KOPT-K1 (cell line): ENCODE measurements around the gene GCK.

Source experiments
- H3K27ac ChIP-seq: fragments of 200-600 bp; sonication (generic); 2 replicates; pipeline ENCODE4 v1.5.1; 2016; ENCODE audit warnings: antibody characterized with exemption, mild to moderate bottlenecking, low read depth, low read length; ENCODE audit not compliant: poor library complexity, severe bottlenecking
- H3K36me3 ChIP-seq: fragments of 200-600 bp; sonication (generic); 2 replicates; pipeline ENCODE4 v1.5.1; 2017; ENCODE audit warnings: antibody characterized with exemption, mild to moderate bottlenecking, low read length, moderate library complexity; ENCODE audit not compliant: insufficient read depth
- H3K9me3 ChIP-seq: fragments of 200-600 bp; sonication (generic); 2 replicates; pipeline ENCODE4 v1.5.1; 2017; ENCODE audit warnings: antibody characterized with exemption, low read length, mild to moderate bottlenecking; ENCODE audit not compliant: insufficient read depth, poor library complexity, severe bottlenecking

The GCK gene

DNA sequence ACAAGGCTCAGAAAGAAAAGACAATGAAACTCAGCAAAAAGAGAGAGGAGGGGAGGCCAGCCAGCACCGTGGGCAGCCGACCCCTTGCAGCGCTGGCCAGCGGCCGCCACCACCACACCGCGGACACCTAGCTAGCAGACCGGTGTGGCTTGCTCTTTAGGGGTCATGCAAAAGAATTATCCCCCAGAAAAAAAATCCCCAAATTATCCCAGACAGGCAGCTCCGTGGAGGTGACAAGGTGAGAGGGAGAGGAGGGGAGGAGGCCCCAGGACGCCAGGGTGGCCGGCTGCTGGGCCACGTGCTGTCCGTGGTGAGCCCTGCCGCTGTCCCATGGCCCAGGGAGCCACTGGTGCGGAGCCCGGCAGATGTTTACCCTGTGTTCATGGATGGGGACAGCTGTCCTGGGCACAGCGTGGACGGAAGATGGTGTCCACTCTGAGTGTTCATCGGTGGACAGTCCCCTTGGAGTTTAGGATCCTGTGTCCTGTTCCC, 28.0 kb upstream of the GCK start:
- no peak overlapping the region for H3K27ac ChIP-seq
- H3K36me3 ChIP-seq: peaks cover 27% of the 10 kb centered on the region
- no peaks in the 10 kb centered on the region for H3K9me3 ChIP-seq

DNA sequence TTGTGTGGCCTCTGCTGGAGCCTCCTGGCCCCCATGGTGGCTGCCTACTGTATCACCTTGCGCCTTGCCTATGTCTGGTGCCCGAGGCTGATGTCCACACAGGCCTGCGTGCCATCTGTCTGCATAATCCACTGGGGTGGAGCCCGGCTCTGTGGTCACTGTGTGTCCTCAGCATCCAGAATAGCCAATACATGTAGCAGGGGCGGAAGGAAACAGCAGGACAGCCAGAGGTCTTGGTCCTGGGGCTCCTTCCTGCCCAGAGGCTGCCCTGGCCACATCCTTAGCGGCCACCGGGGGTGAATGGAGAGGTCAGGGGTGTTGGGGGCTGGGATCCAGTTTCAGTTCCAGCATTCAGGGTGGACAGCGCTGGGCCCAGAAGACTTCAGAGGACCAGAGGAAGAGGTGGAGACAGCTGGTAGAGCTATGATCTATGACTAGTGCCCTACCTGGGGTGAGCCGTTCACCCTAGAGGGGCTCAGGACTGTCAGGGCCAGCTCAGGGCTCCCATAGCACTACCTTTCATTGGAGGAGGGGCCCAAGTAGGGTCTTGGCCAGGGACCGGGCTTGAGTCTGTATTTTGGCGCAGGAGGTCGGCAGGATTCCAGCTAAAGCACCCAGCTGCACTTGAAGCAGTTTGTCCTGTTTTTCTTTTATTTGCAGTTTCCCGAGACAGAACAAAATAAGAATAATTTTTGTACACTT, 27.4 kb upstream of the GCK start:
- no peaks in the 10 kb centered on the region for H3K9me3 ChIP-seq
- H3K27ac ChIP-seq: no peak overlapping the region
- H3K36me3 ChIP-seq: peaks cover 33% of the 10 kb centered on the region

DNA sequence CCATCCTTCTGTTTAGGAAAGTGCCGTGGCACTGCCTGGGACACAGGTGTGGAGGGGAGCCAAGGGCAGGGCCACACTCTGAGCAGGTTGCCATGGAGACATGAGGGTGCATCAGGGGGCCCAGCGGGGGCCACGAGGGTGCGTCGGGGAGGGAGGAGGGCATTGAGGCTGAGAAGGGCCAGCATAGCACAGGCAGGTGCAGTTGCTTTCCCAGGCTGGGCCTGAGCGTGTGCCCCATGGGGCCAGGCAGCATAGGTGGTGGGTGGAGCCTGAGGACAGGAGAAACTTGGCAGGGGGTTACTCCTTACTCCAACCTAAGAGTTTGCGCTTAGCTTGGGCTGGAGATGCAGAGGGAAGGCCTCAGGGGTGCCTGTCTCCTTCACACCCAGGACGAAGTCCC, 26.8 kb upstream of the GCK start:
- Histone ChIP-seq H3K27ac (no peak overlapping the region), H3K36me3 (peaks cover 40% of the 10 kb centered on the region), H3K9me3 (no peaks in the 10 kb centered on the region)

DNA sequence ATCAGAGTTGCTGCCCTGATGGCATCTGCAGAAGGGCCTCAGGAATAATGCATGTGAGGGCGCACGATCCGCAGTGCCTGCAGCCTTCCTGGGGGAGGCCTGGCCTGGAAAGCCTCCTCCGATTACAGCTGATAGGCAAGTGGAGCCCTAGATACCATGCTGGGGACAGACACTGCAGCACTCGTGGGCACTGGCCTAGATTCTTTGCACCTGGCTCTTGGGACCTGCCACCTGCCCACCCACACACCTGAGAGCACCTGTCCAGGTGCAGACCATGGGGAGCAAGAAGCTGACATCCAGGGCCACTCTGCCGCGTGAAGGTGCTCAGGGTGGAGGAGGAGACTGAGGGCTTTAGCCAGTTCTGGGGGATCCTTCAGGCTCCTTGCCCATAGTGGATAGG, 26.3 kb upstream of the GCK start:
- Histone ChIP-seq H3K9me3 (no peaks in the 10 kb centered on the region), H3K36me3 (peaks cover 45% of the 10 kb centered on the region), H3K27ac (no peak overlapping the region)

DNA sequence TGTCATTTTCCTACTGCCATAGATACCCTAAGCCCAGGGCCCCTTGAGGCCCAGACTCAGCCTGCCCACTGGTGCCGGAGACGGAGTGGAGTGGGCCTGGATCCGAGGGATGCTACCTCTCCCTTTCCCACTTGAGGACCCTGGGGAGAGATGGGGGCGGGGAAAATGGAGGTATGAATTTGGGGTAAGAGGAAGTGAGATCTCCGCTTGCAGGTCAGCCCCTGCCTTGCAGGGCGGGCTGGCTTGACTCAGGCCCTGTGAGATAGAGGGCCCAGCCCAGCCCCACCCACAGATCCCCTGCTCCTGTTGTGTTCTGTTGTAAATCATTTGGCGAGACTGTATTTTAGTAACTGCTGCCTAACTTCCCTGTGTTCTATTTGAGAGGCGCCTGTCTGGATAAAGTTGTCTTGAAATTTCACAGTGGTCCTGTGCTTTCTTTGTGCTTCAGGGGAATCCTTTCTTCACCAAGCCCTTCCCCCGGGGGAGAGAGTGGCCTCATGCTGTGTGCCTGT, 24.7 kb upstream of the GCK start:
- peaks cover 60% of the 10 kb centered on the region for H3K36me3 ChIP-seq
- H3K27ac ChIP-seq: no peak overlapping the region
- H3K9me3 ChIP-seq: no peaks in the 10 kb centered on the region

DNA sequence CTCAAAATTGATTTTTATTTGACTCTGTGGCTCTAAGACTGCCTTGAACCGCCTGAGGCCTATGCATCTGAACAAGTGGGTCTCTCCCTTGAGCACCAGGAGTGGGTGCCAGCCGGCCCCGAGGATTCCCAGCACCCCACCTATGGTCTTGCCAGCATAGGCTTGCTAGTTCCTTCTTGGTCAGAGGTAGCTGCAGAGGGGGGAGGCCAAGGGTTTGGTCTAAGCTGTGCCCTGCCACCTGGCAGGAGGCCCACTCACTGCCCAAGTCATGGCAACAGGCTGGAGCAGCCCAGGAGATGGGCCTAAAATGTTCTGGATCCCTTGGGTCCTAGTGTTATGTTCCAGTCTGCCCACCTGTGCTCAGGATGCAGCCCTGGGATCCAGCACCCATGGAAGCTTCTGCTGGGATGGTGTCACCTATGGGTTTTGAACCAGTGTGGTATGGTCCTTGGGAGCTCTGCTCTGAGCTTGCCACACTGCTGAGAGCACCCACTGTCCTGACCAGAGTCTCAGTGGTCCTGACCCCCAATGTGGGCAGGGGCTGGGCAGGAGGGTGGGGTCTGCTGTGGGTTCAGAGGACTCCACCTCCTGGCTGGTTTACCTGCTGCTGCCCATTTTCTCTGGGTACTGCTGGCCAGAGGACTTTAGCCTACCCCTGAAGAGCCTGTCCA, 24.1 kb upstream of the GCK start:
- no peak overlapping the region for H3K27ac ChIP-seq
- peaks cover 66% of the 10 kb centered on the region for H3K36me3 ChIP-seq
- no peaks in the 10 kb centered on the region for H3K9me3 ChIP-seq

DNA sequence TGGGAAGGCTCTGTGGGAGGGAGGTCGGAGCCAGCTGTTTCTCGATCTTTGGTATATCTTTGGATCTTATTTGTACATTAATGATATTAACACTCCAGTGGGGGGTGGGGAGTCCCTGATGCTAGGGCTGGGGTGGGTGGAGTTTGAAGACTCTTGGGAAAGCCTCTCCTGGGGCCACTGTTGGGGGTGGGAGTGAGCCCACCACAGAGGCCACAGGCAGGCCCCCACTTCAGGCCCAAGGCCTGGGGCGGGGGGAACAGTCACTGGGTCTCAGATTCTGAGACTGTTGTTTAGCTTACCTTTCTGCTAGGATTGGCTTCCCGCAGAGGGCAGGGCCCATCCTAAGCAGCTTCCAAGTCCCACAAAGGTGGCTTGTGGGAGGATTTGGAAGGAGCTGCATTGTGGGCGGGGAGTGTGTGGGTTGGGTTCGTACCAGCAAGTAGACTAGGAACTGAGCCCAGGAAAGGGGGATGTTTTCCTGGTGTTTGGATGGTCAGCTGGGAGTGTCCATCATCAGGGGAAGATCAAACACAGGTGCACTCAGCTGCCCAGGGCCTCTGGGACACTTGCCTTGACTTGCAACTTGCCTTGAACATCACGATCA, 23.4 kb upstream of the GCK start:
- H3K9me3 ChIP-seq: no peaks in the 10 kb centered on the region
- no peak overlapping the region for H3K27ac ChIP-seq
- peaks cover 72% of the 10 kb centered on the region for H3K36me3 ChIP-seq

DNA sequence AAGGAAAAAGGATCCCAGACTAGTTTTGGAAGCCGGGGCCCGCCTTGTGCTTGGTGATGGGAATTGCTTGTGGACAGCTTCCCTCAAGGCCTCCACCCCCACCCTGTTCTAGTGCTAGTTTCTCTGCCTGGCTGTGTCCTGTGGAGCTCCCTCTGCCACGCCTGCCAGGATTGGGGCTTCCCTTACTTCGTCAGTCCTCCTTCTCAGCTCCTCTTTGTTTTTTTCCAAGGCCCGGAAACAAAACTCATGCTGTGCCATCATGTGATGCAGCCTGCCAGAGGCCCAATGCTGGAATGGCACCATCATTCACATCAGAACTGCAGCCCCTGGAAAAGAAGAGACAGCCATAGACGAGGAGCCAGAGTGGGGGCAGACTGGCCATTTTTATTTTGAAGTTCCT, 22.8 kb upstream of the GCK start:
- H3K27ac ChIP-seq: no peak overlapping the region
- H3K36me3 ChIP-seq: peaks cover 79% of the 10 kb centered on the region
- H3K9me3 ChIP-seq: no peaks in the 10 kb centered on the region

DNA sequence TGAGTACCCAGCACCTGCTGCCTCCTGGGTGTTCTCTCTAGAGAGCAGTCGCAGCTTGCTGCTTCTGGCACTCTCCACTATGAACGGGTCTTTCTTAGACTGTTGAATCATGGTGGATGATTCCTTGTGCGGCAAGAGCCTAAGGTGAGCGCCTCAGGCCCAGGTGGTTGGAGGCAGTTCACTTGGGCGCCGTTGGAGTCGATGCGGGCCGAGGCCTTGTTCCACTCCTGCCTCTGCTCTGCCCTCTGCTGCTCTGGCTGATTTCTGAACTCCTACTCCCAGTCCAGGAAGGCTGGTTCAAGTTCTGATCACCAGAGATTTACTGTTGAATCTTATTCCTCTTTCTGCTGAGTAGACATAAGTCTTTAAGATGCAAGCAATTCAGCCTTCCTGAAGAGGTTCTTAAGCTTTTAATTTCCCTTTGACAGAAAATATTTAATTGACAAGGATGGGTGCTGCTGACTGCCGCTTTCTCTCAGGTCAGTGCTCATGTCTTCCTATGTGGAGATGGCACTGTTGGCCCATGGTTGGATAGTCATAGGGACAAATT, 22.0 kb upstream of the GCK start:
- Histone ChIP-seq H3K9me3 (no peaks in the 10 kb centered on the region), H3K36me3 (peaks cover 87% of the 10 kb centered on the region), H3K27ac (no peak overlapping the region)

DNA sequence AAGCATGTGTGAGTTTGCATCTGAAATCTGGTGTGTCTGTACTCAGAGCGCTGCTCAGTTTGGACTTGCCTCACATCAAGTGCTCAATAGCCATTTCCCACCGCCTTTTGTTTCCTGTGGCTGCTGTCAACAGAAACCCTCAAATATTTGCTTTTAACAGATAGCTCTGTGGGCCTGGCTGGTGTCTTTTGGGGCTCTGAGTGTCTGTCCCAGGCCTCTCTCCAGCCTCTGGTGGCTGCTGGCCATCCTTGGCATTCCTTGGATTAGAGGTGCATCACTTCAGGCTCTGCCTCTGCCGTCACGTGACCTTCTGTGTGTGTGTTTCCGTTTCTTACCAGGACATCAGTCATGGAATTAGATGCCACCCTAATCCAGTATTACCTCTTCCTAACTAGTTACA, 20.9 kb upstream of the GCK start:
- Histone ChIP-seq H3K27ac (no peak overlapping the region), H3K9me3 (no peaks in the 10 kb centered on the region), H3K36me3 (peaks cover 98% of the 10 kb centered on the region)

DNA sequence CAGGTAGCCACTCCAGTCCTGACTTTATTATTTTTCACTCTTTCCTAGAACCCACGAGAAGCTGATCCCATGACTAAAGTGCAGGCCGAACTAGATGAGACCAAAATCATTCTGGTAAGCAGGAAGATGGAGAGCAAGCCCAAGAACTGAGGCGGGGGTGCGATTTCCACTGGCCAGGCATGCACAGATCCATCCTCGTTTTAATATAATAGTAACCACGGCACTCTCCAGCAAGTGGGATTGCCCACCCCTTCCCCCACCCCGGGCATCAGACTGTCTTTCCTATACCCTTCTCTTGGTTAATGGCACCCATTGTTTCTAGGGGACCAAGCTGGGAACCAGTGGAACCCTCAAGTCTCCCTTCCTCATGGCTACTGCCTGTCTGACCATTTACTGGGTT, 18.8 kb upstream of the GCK start:
- peaks cover 95% of the 10 kb centered on the region for H3K36me3 ChIP-seq
- no peaks in the 10 kb centered on the region for H3K9me3 ChIP-seq
- H3K27ac ChIP-seq: no peak overlapping the region

DNA sequence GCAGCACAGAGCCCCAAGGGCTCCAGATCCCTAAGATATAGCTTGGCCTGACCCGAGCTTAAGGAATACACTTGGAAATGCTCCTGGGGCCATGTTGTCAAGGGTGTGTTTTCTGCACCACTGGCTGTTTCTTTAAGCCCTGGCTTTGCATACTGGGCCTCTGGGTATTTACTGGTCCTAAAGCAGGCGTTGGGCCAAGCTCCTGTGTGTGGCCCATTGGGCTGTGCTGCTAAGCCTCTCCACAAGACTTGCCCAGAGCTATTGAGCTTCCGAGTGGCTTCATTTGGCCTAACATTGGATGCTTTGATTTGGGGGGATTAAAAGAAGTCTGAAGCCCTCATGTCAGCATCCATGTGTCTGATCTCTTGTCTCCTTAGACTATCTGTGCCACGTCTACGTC, 16.8 kb upstream of the GCK start:
- Histone ChIP-seq H3K27ac (no peak overlapping the region), H3K36me3 (peaks cover 74% of the 10 kb centered on the region), H3K9me3 (no peaks in the 10 kb centered on the region)

DNA sequence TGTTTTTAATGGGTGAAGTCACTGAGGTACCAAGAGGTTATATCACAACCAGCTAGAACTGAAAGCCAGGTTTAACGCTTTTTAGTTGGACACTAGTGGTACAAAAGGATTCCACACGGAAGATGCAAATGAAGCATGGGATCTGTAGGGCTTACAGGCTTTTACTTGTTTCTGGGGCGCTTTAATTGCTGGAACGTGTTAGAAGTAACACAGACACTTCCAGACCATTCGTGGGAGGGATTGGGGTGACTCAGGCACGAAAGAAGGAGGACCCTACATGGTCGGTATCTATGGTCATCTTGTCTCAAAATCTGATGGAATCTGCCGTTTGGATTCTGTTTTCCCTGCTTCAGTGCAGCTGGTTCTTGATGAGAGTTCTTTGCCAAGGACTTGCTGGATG, 12.6 kb upstream of the GCK start:
- H3K36me3 ChIP-seq: peaks cover 34% of the 10 kb centered on the region
- H3K27ac ChIP-seq: peak overlapping the region; percentile 70
- no peaks in the 10 kb centered on the region for H3K9me3 ChIP-seq

DNA sequence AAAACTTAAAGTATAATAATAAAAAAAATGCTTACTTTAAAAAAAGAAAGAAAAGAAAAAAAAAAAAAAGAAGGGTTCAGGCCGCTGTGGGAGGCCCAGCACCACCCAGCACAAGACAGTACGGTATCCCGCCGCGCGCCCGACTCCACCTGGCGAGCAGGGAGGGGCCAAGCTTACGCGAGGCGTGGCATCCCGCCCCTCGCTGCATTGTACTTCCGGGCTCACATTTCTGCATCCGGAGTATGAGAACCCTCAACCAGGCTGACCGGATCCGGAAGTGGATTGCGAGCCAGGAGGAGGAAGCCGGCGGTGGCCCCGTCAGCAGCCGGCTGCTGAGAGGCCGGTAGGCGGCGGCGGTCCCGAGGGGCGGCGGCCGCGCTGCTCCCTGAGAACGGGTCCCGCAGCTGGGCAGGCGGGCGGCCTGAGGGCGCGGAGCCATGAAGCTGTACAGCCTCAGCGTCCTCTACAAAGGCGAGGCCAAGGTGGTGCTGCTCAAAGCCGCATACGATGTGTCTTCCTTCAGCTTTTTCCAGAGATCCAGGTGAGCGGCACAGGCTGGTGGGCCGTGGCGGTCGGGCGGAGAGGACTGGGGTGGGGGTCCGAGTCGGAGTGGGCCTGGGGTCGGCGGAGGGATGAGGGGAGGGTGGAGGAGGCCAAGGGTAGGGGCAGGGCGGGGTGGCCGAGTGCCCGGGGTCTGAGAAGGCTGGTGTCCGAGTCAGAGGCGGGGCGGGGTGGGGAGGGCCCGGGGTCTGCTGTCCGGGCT, 11.6 kb upstream of the GCK start, which contains the start of gene YKT6:
Gene YKT6 (plus strand): TSS at position 280 of the 763 bp plus-strand sequence. CDS start 158 bp downstream, at position 438.
- H3K9me3 ChIP-seq: no peaks in the 10 kb centered on the region
- H3K27ac ChIP-seq: peak within 1 kb of the TSS; percentile 70
- peaks cover 24% of the 10 kb centered on the region for H3K36me3 ChIP-seq
